Mesenchymal stem cell (in vitro differentiated cells and primary cell): ENCODE measurements around the gene ANO6.

Source experiments
- DNase-seq: peaks from one replicate; pipeline ENCODE4 v3.0.0-alpha.2; 2013
- H2AFZ ChIP-seq: one replicate; pipeline ENCODE4 v1.6.1; 2013; ENCODE audit warnings: low read depth, mild to moderate bottlenecking, control low read depth, inconsistent platforms, low read length, moderate library complexity
- H2AK5ac ChIP-seq: 2 replicates; pipeline ENCODE4 v1.6.1; 2013; ENCODE audit warnings: low read length, moderate library complexity, mild to moderate bottlenecking, inconsistent platforms; ENCODE audit not compliant: severe bottlenecking
- H2BK120ac ChIP-seq: one replicate; pipeline ENCODE4 v1.6.1; 2013; ENCODE audit warnings: low read depth, mild to moderate bottlenecking, inconsistent platforms, low read length, moderate library complexity
- H2BK12ac ChIP-seq, 2 experiments: one replicate each; pipeline ENCODE4 v1.6.1; 2013; ENCODE audit warnings: inconsistent platforms in 2 of 2, low read length in 2 of 2, mild to moderate bottlenecking in 2 of 2, moderate library complexity in 2 of 2, control low read depth in 1 of 2
- H2BK15ac ChIP-seq: one replicate; pipeline ENCODE4 v1.6.1; 2013; ENCODE audit warnings: mild to moderate bottlenecking, low read depth, inconsistent platforms; ENCODE audit not compliant: poor library complexity, severe bottlenecking
- H2BK5ac ChIP-seq: 2 replicates; pipeline ENCODE4 v1.6.1; 2013; ENCODE audit warnings: low read depth, mild to moderate bottlenecking, low read length, control low read depth, inconsistent platforms; ENCODE audit not compliant: poor library complexity, severe bottlenecking
- H3K14ac ChIP-seq, 2 experiments: one replicate each; pipeline ENCODE4 v1.6.1; 2013; ENCODE audit warnings: inconsistent platforms in 2 of 2, low read length in 2 of 2, control low read depth in 1 of 2, mild to moderate bottlenecking in 1 of 2, moderate library complexity in 1 of 2
- H3K18ac ChIP-seq, 2 experiments: one replicate each; pipeline ENCODE4 v1.6.1; 2013; ENCODE audit warnings: inconsistent platforms in 2 of 2, low read length in 2 of 2, control low read depth in 1 of 2, low read depth in 1 of 2, mild to moderate bottlenecking in 1 of 2
- H3K23ac ChIP-seq, 2 experiments: one replicate each; pipeline ENCODE4 v1.6.1; 2013; ENCODE audit warnings: inconsistent platforms in 2 of 2, low read length in 2 of 2, mild to moderate bottlenecking in 2 of 2, moderate library complexity in 2 of 2, control low read depth in 1 of 2
- H3K27ac ChIP-seq: 2 replicates; pipeline ENCODE4 v1.5.1; 2013; ENCODE audit warnings: mild to moderate bottlenecking, moderate library complexity, low read length, control low read depth, inconsistent platforms; ENCODE audit not compliant: poor library complexity, severe bottlenecking
- H3K27me3 ChIP-seq, 2 experiments: 2 replicates each; pipeline versions ENCODE4 v1.6.1 to v1.7.0; 2013; ENCODE audit warnings: low read length in 2 of 2, mild to moderate bottlenecking in 2 of 2, moderate library complexity in 2 of 2, control low read depth in 1 of 2, inconsistent platforms in 1 of 2; ENCODE audit not compliant: control insufficient read depth in 1 of 2, insufficient read depth in 1 of 2
- H3K36me3 ChIP-seq, 2 experiments: 2 replicates each; pipeline versions ENCODE4 v1.6.1 to v1.7.0; 2013; ENCODE audit warnings: low read length in 2 of 2, control low read depth in 1 of 2, inconsistent platforms in 1 of 2, low read depth in 1 of 2, mild to moderate bottlenecking in 1 of 2; ENCODE audit not compliant: insufficient read depth in 2 of 2, control insufficient read depth in 1 of 2
- H3K4ac ChIP-seq, 2 experiments: one replicate each; pipeline ENCODE4 v1.6.1; 2013; ENCODE audit warnings: inconsistent platforms in 2 of 2, low read length in 2 of 2, mild to moderate bottlenecking in 2 of 2, moderate library complexity in 2 of 2, control low read depth in 1 of 2, low read depth in 1 of 2
- H3K4me1 ChIP-seq: 2 replicates; pipeline ENCODE4 v1.6.1; 2013; ENCODE audit warnings: low read depth, low read length, control low read depth; ENCODE audit not compliant: control insufficient read depth, insufficient read depth
- H3K4me2 ChIP-seq: 2 replicates; pipeline ENCODE4 v1.6.1; 2013; ENCODE audit warnings: low read length, mild to moderate bottlenecking, inconsistent platforms; ENCODE audit not compliant: poor library complexity, severe bottlenecking
- H3K4me3 ChIP-seq, 2 experiments: 2 replicates each; pipeline versions ENCODE4 v1.5.1 to v1.7.0; 2013; ENCODE audit warnings: low read length in 2 of 2, mild to moderate bottlenecking in 2 of 2, control low read depth in 1 of 2, low read depth in 1 of 2; ENCODE audit not compliant: insufficient read depth in 1 of 2
- H3K79me1 ChIP-seq: replicated peaks from 2 replicates; pipeline ENCODE4 v1.6.1; 2013; ENCODE audit warnings: mild to moderate bottlenecking, control low read depth, low read length, inconsistent platforms; ENCODE audit not compliant: poor library complexity, severe bottlenecking
- H3K9ac ChIP-seq: 2 replicates; pipeline ENCODE4 v1.7.0; 2013; ENCODE audit warnings: mild to moderate bottlenecking, low read length, moderate library complexity
- H3K9me3 ChIP-seq: 2 replicates; pipeline ENCODE4 v1.7.0; 2013; ENCODE audit warnings: mild to moderate bottlenecking, low read length; ENCODE audit not compliant: control insufficient read depth
- H4K8ac ChIP-seq: one replicate; pipeline ENCODE4 v1.6.1; 2013; ENCODE audit warnings: inconsistent platforms, mild to moderate bottlenecking, low read length, moderate library complexity
- H4K91ac ChIP-seq: one replicate; pipeline ENCODE4 v1.6.1; 2013; ENCODE audit warnings: mild to moderate bottlenecking, low read length, inconsistent platforms
- WGBS: methylation state at CpG from one replicate; pipeline ENCODE4 v1.1.7; 2013; ENCODE audit warnings: mixed read lengths; 5-methylcytosine and 5-hydroxymethylcytosine counted together

ANO6 gene

DNA sequence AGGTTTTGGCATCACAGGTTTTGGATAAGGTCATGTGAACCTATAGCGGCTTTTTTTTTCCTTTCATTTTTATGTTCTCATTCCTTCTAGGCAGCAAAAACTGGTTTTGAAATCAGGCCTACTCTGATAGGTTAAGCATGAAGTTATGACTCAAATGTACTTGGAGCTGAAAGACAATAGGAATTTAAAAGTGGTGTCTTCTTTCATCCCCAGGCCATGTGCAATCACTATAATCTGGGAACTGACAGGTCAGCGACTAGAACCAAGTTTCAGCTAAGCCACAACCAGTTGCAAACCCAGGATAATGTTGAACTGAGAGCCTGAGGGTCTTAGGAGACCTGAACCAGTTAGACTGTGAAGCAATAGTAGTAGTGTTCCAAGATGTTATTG is 74.3 kb downstream of the ANO6 start:
- no peak overlapping the region for H2BK120ac ChIP-seq
- H3K14ac ChIP-seq: no peak overlapping the region
- H3K27ac ChIP-seq: no peak overlapping the region
- peaks cover 2% of the 10 kb centered on the region for H3K4me1 ChIP-seq
- H3K9ac ChIP-seq: peak overlapping the region; percentile 59
- DNase-seq: peak; percentile 50
- peaks cover 19% of the 10 kb centered on the region for H3K79me1 ChIP-seq
- H3K9me3 ChIP-seq: no peaks in the 10 kb centered on the region
- no peaks in the 10 kb centered on the region for H3K27me3 ChIP-seq
- no peak overlapping the region for H2BK15ac ChIP-seq
- H3K4ac ChIP-seq: no peak overlapping the region
- H2BK5ac ChIP-seq: no peak overlapping the region
- H3K18ac ChIP-seq: no peak overlapping the region
- no peak overlapping the region for H4K8ac ChIP-seq
- H3K4me2 ChIP-seq: no peak overlapping the region
- WGBS: 89% methylated on average over 1 of the region's 2 CpGs
- no peak overlapping the region for H2AK5ac ChIP-seq
- H3K4me3 ChIP-seq: peak overlapping the region in 1 of 2 experiments; percentile 35
- no peaks in the 10 kb centered on the region for H3K36me3 ChIP-seq
- no peak overlapping the region for H2AFZ ChIP-seq
- no peak overlapping the region for H4K91ac ChIP-seq
- no peak overlapping the region for H3K23ac ChIP-seq
- H2BK12ac ChIP-seq: no peak overlapping the region

DNA sequence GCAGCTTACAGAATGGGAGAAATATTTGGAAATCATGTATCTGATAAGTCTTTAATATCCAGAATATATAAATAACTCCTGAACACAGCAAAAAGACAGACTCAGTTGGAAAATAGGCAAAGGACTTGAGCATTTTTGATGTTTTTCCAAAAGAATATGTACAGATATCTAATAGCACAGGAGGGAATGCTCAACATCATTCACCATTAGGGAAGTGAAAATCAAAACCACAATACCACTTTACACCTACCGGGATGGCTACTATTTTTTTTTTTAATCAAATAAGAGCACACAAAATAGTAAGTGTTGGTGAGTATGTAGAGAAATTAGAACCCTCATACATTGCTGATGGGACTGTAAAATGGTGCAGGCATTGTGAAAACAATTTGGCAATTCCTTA is 75.6 kb downstream of the ANO6 start:
- Histone ChIP-seq H4K91ac (no peak overlapping the region), H2BK5ac (no peak overlapping the region), H3K4me2 (no peak overlapping the region), H3K36me3 (no peaks in the 10 kb centered on the region), H3K4me3 (no peak overlapping the region), H4K8ac (no peak overlapping the region), H3K27me3 (no peaks in the 10 kb centered on the region), H3K4me1 (no peaks in the 10 kb centered on the region), H2BK12ac (no peak overlapping the region), H3K4ac (no peak overlapping the region), H3K9me3 (no peaks in the 10 kb centered on the region), H3K18ac (no peak overlapping the region), H2BK15ac (no peak overlapping the region), H2AK5ac (no peak overlapping the region), H3K79me1 (peaks cover 26% of the 10 kb centered on the region), H3K14ac (no peak overlapping the region), H3K9ac (no peak overlapping the region), H2AFZ (no peak overlapping the region), H2BK120ac (no peak overlapping the region), H3K27ac (no peak overlapping the region), H3K23ac (no peak overlapping the region)
- DNase-seq: no peak
- WGBS: no CpG with 5 or more reads among the region's 1 CpG

DNA sequence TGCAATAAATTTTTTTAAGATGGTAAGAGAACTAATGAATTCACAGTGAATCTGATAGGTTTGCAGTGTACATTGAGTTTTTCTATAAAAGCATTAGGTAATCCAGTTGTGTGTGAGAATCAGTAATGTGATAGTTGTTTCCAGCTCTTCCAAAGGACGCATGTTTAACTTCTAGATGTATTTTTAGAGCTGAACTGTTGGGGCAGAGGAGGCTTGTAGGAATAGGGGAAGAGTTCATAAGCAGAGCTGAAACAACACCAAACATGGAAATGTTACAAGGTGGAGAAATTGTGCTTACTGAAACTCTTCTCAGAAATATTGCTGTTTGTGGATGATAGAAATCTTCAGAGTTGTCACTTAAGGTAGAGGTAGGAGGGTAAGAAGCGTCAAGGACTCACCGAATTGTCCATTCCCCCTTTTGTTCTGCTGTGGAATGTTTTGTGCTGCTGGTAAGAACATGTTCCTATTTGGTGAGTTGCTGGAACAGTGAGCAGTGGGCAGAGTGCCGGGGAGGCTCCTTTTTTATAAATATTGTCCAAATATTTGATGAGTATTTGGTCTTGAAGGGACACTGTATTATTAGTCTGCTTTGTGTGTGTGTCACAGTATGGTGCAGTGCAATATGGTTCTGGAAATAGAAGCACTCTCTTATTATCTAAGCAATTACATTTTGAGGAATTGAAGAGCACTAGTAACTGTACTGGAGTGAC is 76.7 kb downstream of the ANO6 start:
- Histone ChIP-seq H3K27me3 (no peaks in the 10 kb centered on the region), H2AFZ (no peak overlapping the region), H4K8ac (no peak overlapping the region), H3K79me1 (peaks cover 20% of the 10 kb centered on the region), H3K9ac (no peak overlapping the region), H3K4me2 (no peak overlapping the region), H2BK120ac (no peak overlapping the region), H3K14ac (no peak overlapping the region), H3K9me3 (no peaks in the 10 kb centered on the region), H2BK15ac (no peak overlapping the region), H3K23ac (no peak overlapping the region), H3K36me3 (no peaks in the 10 kb centered on the region), H2BK5ac (no peak overlapping the region), H3K4ac (no peak overlapping the region), H2AK5ac (no peak overlapping the region), H3K18ac (no peak overlapping the region), H3K27ac (no peak overlapping the region), H3K4me3 (no peak overlapping the region), H4K91ac (no peak overlapping the region), H3K4me1 (no peaks in the 10 kb centered on the region), H2BK12ac (no peak overlapping the region)
- 91% methylated on average over 4 of the region's 4 CpGs for WGBS
- DNase-seq: no peak

DNA sequence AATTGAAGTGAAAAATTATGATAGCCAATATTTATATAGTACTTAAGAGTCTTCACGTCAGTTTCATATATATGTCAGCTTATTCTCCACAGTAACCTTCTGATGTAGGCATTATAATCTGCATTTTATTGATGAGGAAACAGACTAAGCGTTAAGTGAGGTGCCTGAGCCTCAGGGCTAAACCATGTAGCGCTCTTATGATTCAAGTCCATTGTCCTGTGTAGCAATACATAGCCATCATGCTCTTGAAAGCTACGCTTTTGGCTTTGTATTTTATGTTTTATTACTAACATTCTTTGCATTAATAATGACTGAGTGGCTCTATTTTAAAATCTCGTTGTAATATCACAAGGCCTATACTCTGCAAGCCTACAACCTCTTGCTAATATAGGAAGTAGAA is 79.0 kb downstream of the ANO6 start:
- WGBS: 100% methylated on average over 2 of the region's 5 CpGs
- H2AK5ac ChIP-seq: no peak overlapping the region

More for the DNA sequence above, 79.0 kb downstream of the ANO6 start:
- no peak overlapping the region for H2BK12ac ChIP-seq
- no peak overlapping the region for H4K8ac ChIP-seq
- H3K79me1 ChIP-seq: peaks cover 21% of the 10 kb centered on the region
- H3K4me3 ChIP-seq: no peak overlapping the region
- H3K14ac ChIP-seq: no peak overlapping the region
- no peaks in the 10 kb centered on the region for H3K4me1 ChIP-seq
- no peak overlapping the region for H2BK5ac ChIP-seq
- H3K27me3 ChIP-seq: no peaks in the 10 kb centered on the region
- no peak overlapping the region for H2BK120ac ChIP-seq
- DNase-seq: no peak
- H3K27ac ChIP-seq: no peak overlapping the region
- no peak overlapping the region for H4K91ac ChIP-seq
- H3K9me3 ChIP-seq: no peaks in the 10 kb centered on the region
- H3K36me3 ChIP-seq: no peaks in the 10 kb centered on the region
- H3K4ac ChIP-seq: no peak overlapping the region
- H2BK15ac ChIP-seq: no peak overlapping the region
- no peak overlapping the region for H3K23ac ChIP-seq
- H3K9ac ChIP-seq: no peak overlapping the region
- no peak overlapping the region for H3K4me2 ChIP-seq
- H2AFZ ChIP-seq: no peak overlapping the region
- no peak overlapping the region for H3K18ac ChIP-seq
